Cardiac muscle cell (in vitro differentiated cells and primary cell): ENCODE data around the gene KRTAP17-1. TPM values are rescaled to one million over a fixed set of nuclear protein-coding genes. Genes with fewer than 3 reads are reported as not detected.

ENCODE experiments used
- DNase-seq, 2 donors: peaks; one replicate each; pipeline versions ENCODE4 v3.0.0 to v3.0.0-alpha.2; 2010 to 2017; ENCODE audit warnings: low read depth in 1 of 2, low spot score in 1 of 2
- H3K27ac ChIP-seq: fragments of 200-600 bp; sonication (generic); 2 replicates; pipeline ENCODE4 v1.5.1; 2016
- H3K27me3 ChIP-seq: fragments of 200-600 bp; sonication (generic); 2 replicates; pipeline ENCODE4 v1.6.0; 2016; ENCODE audit warnings: control low read depth
- H3K36me3 ChIP-seq: fragments of 200-600 bp; sonication (generic); 2 replicates; pipeline ENCODE4 v1.5.1; 2016; ENCODE audit warnings: control low read depth
- H3K4me1 ChIP-seq: fragments of 200-600 bp; sonication (generic); 2 replicates; pipeline ENCODE4 v1.8.1; 2017; ENCODE audit warnings: low read depth, mild to moderate bottlenecking, mixed run types
- H3K4me3 ChIP-seq: fragments of 200-600 bp; sonication (generic); 2 replicates; pipeline ENCODE4 v1.5.1; 2016; ENCODE audit warnings: mild to moderate bottlenecking
- H3K9me3 ChIP-seq: fragments of 200-600 bp; sonication (generic); 2 replicates; pipeline ENCODE4 v1.5.1; 2017; ENCODE audit warnings: low read depth, mild to moderate bottlenecking, control low read depth
- polyA plus RNA-seq: library from polyadenylated mRNA; unstranded; fragments of >200 nt; fragmentation: Nextera tagmentation; extraction: Ambion mirVana; gene quantifications from 2 replicates; pipeline ENCODE4 v1.2.1, GENCODE V29; 2016
- total RNA-seq: library from RNA; depleted of rRNA; stranded (reverse); fragments of >200 nt; gene quantifications from 2 replicates; pipeline ENCODE4 v1.2.3, GENCODE V29; 2016
- TF ChIP-seq, protein P1 (sequence below): IDR thresholded peaks from 2 replicates; pipeline ENCODE4 v1.5.1; 2012; ENCODE audit warnings: low read depth, mild to moderate bottlenecking, low read length

KRTAP17-1 gene
- total and polyA plus RNA-seq, 2 experiments from 2014 or later = not detected

DNA sequence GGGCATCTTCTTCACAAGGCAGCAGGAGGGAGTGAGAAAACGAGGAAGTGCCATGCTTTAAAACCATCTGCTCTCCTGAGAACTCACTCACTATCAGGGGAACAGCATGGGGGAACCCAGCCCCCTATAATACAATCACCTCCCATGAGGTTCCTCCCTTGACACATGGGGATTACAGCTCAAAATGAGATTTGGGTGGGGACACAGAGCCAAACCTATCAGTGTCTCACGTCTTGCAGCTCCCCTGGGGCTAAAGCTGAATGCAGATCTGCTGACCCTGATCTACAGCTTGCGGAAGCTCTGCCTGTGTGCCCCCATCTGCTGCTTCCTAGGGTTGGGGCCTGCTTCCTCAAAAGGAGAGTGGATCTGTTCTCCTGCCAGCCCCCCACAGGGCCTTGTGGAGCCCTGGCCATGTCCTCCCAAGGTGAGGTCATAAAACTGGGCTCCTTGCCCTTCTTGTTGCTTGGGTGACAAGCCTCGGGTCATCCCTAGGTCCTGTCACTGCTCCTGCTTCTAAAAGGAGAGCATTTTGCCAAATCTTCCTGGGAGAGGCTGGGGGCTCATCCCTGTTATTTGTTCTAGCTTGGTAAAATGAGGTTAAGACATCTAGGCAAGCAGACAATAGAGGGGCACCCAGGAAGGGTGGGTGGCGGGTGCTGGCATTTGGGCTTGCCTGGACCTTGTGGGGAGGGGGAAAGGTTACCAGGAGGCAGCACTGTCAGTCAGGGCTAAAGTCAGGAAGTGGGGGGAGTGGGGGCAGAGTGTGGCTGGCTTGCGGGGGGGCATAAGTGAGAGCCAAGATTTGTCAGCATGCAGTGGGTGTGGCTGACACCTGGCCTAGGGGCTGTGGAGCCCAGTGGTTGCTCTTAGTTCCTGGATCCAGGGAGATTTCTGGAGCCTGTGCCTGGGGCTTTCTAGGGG lies 19.1 kb upstream of the KRTAP17-1 start:
- Histone ChIP-seq H3K4me1 (no peaks in the 10 kb centered on the region), H3K27me3 (no peaks in the 10 kb centered on the region), H3K9me3 (no peaks in the 10 kb centered on the region), H3K36me3 (no peaks in the 10 kb centered on the region), H3K4me3 (no peak overlapping the region), H3K27ac (no peak overlapping the region)
- TF ChIP-seq, protein P1, sequence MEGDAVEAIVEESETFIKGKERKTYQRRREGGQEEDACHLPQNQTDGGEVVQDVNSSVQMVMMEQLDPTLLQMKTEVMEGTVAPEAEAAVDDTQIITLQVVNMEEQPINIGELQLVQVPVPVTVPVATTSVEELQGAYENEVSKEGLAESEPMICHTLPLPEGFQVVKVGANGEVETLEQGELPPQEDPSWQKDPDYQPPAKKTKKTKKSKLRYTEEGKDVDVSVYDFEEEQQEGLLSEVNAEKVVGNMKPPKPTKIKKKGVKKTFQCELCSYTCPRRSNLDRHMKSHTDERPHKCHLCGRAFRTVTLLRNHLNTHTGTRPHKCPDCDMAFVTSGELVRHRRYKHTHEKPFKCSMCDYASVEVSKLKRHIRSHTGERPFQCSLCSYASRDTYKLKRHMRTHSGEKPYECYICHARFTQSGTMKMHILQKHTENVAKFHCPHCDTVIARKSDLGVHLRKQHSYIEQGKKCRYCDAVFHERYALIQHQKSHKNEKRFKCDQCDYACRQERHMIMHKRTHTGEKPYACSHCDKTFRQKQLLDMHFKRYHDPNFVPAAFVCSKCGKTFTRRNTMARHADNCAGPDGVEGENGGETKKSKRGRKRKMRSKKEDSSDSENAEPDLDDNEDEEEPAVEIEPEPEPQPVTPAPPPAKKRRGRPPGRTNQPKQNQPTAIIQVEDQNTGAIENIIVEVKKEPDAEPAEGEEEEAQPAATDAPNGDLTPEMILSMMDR = no peak
- no peak for DNase-seq

DNA sequence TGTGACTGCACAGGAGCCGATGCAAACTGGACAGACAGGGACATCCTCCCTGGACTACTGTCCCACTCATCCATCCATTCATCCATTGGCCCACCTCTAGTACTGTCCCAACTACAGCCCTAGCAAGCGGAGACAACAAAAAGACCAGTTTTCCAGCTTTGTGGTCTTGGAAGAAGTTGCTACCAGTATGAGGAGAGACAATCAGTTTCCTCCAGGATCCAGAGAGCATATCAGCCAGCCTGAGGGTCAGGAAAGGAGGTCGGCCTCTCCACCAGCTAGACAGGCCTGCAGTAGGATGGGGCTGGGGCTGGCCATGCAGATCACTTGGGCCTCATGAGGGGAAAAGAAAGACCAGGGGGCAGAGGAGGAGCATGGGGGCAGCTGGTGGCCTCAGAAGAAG lies 18.3 kb upstream of the KRTAP17-1 start:
- H3K9me3 ChIP-seq = no peaks in the 10 kb centered on the region
- H3K27ac ChIP-seq = no peak overlapping the region
- no peaks in the 10 kb centered on the region for H3K36me3 ChIP-seq
- H3K4me3 ChIP-seq = no peak overlapping the region
- no peaks in the 10 kb centered on the region for H3K27me3 ChIP-seq
- TF ChIP-seq, protein P1 = no peak
- no peaks in the 10 kb centered on the region for H3K4me1 ChIP-seq
- DNase-seq = no peak

DNA sequence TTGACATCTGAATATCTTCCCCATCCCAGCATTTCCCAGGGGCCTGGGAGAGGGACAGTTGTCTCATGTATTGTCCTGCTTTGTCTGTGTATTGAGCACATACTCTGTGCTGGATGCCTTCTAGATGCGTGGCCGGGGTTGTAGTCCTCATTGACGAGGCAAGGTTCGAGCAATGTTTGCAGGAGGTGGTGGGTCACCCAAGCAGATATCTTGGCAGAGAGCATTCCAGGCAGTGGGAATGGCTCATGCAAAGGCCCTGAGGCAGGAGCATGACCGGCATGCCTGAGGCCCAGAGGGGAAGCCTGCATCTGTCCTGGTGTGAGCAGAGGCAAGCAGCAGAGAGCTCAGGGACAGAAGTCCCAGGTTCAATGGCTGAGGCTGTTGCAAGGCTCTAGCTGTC lies 17.6 kb upstream of the KRTAP17-1 start:
- TF ChIP-seq, protein P1 = no peak
- DNase-seq = no peak
- H3K4me3 ChIP-seq = no peak overlapping the region
- no peaks in the 10 kb centered on the region for H3K4me1 ChIP-seq
- no peaks in the 10 kb centered on the region for H3K9me3 ChIP-seq
- H3K36me3 ChIP-seq = no peaks in the 10 kb centered on the region
- no peaks in the 10 kb centered on the region for H3K27me3 ChIP-seq
- H3K27ac ChIP-seq = no peak overlapping the region

DNA sequence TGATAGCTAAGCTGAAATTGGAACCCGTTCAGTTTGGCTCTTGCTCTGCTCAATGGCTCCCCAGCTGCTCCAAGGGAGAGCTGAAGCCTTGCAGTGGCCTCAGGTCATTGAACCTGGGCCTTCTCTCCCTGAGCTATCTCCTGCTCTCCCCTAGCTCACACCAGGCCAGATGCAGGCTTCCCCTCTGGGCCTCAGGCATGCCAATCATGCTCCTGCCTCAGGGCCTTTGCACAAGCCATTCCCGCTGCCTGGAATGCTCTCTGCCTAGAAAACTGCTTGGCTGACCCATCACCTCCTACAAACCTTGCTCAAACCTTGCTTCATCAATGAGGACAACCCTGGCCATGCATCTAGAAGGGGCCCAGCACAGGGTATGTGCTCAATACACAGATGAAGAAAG lies 16.7 kb upstream of the KRTAP17-1 start:
- DNase-seq = no peak

DNA sequence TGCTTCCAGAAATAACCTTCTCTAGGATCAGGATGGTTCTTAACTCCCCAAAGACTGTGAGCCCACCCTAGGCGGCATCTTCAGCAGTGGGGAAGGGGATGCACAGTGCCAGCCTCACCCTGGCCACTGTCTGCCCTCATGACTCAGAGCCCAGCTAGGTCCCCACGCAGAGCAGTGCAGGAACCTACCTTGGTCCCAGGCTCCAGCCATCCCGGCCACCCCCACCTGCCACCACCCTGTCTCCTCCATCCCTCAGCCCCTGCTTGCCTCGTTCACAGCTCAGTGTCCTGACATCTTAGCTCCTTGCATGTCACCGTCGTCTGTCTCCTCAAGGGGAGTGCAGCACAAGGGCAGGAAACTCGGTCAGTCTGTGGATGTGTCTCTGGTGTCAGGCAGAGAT lies 16.1 kb upstream of the KRTAP17-1 start:
- TF ChIP-seq, protein P1 = no peak
- H3K4me3 ChIP-seq = no peak overlapping the region
- no peaks in the 10 kb centered on the region for H3K27me3 ChIP-seq
- no peak overlapping the region for H3K27ac ChIP-seq
- no peaks in the 10 kb centered on the region for H3K9me3 ChIP-seq
- H3K36me3 ChIP-seq = no peaks in the 10 kb centered on the region
- no peaks in the 10 kb centered on the region for H3K4me1 ChIP-seq
- no peak for DNase-seq

More for the DNA sequence above, 16.7 kb upstream of the KRTAP17-1 start:
- H3K27me3 ChIP-seq = no peaks in the 10 kb centered on the region
- H3K36me3 ChIP-seq = no peaks in the 10 kb centered on the region
- H3K27ac ChIP-seq = no peak overlapping the region
- no peaks in the 10 kb centered on the region for H3K4me1 ChIP-seq
- H3K9me3 ChIP-seq = no peaks in the 10 kb centered on the region
- H3K4me3 ChIP-seq = no peak overlapping the region
- TF ChIP-seq, protein P1 = no peak
